ENCODE data around the gene SAMD14.

DNA sequence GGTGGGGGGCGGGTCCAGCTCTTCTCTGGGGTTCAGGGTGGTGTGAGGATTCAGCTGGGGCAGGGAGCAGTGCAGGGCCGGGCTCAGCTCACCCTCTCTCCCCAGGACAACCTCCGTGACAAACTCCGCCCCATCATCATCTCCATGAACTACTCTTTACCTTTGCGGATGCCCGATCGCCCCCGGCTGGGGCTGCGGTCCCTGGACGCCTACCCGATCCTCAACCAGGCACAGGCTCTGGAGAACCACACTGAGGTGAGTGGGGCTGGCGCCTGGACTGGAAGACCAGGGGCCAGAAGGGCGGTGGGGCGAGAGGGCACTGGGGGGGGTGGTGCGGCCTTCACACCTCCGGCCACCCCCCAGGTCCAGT lies 53.8 kb downstream of the SAMD14 start:
- no peak for TF ChIP-seq EZH2 (IDR thresholded peaks at IDR 0.05; ENCODE audit: borderline replicate concordance, low read length)
- TF ChIP-seq, protein P1, sequence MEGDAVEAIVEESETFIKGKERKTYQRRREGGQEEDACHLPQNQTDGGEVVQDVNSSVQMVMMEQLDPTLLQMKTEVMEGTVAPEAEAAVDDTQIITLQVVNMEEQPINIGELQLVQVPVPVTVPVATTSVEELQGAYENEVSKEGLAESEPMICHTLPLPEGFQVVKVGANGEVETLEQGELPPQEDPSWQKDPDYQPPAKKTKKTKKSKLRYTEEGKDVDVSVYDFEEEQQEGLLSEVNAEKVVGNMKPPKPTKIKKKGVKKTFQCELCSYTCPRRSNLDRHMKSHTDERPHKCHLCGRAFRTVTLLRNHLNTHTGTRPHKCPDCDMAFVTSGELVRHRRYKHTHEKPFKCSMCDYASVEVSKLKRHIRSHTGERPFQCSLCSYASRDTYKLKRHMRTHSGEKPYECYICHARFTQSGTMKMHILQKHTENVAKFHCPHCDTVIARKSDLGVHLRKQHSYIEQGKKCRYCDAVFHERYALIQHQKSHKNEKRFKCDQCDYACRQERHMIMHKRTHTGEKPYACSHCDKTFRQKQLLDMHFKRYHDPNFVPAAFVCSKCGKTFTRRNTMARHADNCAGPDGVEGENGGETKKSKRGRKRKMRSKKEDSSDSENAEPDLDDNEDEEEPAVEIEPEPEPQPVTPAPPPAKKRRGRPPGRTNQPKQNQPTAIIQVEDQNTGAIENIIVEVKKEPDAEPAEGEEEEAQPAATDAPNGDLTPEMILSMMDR (conservative IDR thresholded peaks at IDR 0.05 in 1 of 2, IDR thresholded peaks at IDR 0.05 in 1 of 2; ENCODE audit: extremely low read depth in 1 of 2, insufficient read depth in 1 of 2, low read depth in 1 of 2, low read length in 2 of 2), result no peak

Measured in mammary epithelial cell (primary cell).